ENCODE data around the gene ASAP2. TPM values are rescaled to one million over a fixed set of nuclear protein-coding genes. Genes with fewer than 3 reads are reported as not detected.

ASAP2 gene
- polyA plus RNA-seq, 3 donors = 0.08 to 1.1 (median 0.20) TPM

DNA sequence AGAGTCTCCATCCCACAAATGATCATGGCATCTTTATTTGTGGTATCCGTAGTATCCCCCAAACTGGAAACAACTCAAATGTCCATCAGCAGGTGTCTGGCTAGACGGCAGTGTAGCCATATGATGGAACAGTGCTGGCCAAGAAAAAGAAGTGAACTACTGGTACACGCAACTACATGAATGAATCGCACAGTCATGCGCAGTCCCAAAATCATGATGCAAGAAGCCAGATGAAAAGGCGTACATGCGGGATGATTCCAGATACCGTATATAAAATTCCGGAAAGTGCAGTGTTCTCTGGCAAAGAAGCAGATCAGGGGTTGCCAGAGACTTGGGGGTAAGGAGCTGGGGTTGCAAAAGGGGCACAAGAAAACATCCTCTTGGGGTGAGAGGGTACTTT is 102.5 kb downstream of the ASAP2 start:
- no peak overlapping the region for H3K27ac ChIP-seq (ENCODE audit: low read depth in 1 of 2, low read length in 2 of 2)
- H3K4me1 ChIP-seq (ENCODE audit: control insufficient read depth in 1 of 2, insufficient read depth in 2 of 2, low read length in 2 of 2) = no peaks in the 10 kb centered on the region
- H4K20me1 ChIP-seq (ENCODE audit: insufficient read depth, low read length) = no peaks in the 10 kb centered on the region
- peak overlapping the region in 1 of 7 donors; percentile 81 for H3K27ac Mint-ChIP-seq
- no peak overlapping the region for H3K4me2 ChIP-seq (replicated peaks; ENCODE audit: extremely low read depth, low read length, poor library complexity, severe bottlenecking)
- peaks cover 0 to 2% (median 0%) of the 10 kb centered on the region in 3 donors for H3K27me3 Mint-ChIP-seq (ENCODE audit: low read depth in 3 of 3)
- H3K9me3 Mint-ChIP-seq = no peaks in the 10 kb centered on the region
- TF ChIP-seq, protein P1, sequence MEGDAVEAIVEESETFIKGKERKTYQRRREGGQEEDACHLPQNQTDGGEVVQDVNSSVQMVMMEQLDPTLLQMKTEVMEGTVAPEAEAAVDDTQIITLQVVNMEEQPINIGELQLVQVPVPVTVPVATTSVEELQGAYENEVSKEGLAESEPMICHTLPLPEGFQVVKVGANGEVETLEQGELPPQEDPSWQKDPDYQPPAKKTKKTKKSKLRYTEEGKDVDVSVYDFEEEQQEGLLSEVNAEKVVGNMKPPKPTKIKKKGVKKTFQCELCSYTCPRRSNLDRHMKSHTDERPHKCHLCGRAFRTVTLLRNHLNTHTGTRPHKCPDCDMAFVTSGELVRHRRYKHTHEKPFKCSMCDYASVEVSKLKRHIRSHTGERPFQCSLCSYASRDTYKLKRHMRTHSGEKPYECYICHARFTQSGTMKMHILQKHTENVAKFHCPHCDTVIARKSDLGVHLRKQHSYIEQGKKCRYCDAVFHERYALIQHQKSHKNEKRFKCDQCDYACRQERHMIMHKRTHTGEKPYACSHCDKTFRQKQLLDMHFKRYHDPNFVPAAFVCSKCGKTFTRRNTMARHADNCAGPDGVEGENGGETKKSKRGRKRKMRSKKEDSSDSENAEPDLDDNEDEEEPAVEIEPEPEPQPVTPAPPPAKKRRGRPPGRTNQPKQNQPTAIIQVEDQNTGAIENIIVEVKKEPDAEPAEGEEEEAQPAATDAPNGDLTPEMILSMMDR (IDR thresholded peaks at IDR 0.05) = no peak
- H3K79me2 ChIP-seq (ENCODE audit: insufficient read depth, low read length) = no peaks in the 10 kb centered on the region
- 98% methylated on average over 9 of the region's 9 CpGs for WGBS (ENCODE audit: insufficient coverage)
- H3K36me3 ChIP-seq (replicated peaks in 1 of 2; ENCODE audit: control insufficient read depth in 1 of 2, insufficient read depth in 2 of 2, low read length in 2 of 2) = no peaks in the 10 kb centered on the region
- peaks cover 6% of the 10 kb centered on the region for H3K4me1 Mint-ChIP-seq
- no peak overlapping the region for H2AFZ ChIP-seq (ENCODE audit: insufficient read depth, low read depth, low read length, poor library complexity, severe bottlenecking)
- no peak for DNase-seq
- no peak overlapping the region for H3K9ac ChIP-seq (ENCODE audit: insufficient read depth, low read length, poor library complexity, severe bottlenecking)
- intact Hi-C loops (cut with micrococcal nuclease) = no loop called here
- H3K36me3 Mint-ChIP-seq = no peaks in the 10 kb centered on the region
- no peak overlapping the region for H3K4me3 ChIP-seq (replicated peaks in 1 of 3; ENCODE audit: low read depth in 2 of 3, low read length in 3 of 3)
- H3K27me3 ChIP-seq (ENCODE audit: control insufficient read depth in 2 of 2, insufficient read depth in 2 of 2, low read length in 2 of 2) = no peaks in the 10 kb centered on the region
- no peaks in the 10 kb centered on the region for H3K9me3 ChIP-seq (replicated peaks in 1 of 2; ENCODE audit: control insufficient read depth in 1 of 2, insufficient read depth in 1 of 2, low read length in 2 of 2)
- no peak overlapping the region for H3K4me3 Mint-ChIP-seq

DNA sequence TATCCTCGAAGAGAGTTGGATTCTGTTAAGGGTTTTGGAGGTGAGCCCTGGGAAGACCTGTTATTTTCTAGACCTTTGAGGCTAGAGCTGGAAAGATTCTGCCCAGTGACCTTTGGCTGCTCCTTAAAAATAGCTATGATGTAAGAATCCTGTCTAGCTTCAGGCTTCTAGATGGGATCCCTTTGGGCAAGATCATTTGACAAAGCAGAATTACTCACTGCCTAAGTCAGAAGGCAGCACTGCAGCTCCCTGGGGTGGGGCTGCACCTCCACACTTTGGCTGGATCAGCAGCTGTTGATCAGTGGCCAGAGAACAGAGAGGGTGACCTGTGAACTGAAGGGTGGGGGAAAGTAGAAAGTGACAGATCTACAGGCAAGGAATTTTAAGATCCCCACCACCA is 103.8 kb downstream of the ASAP2 start:
- H3K27ac Mint-ChIP-seq = peak overlapping the region in 1 of 7 donors; percentile 46
- H3K9me3 Mint-ChIP-seq = no peaks in the 10 kb centered on the region
- Histone ChIP-seq H3K79me2 (ENCODE audit: insufficient read depth, low read length) (no peaks in the 10 kb centered on the region), H3K36me3 (replicated peaks in 1 of 2; ENCODE audit: control insufficient read depth in 1 of 2, insufficient read depth in 2 of 2, low read length in 2 of 2) (no peaks in the 10 kb centered on the region), H3K4me2 (replicated peaks; ENCODE audit: extremely low read depth, low read length, poor library complexity, severe bottlenecking) (no peak overlapping the region), H3K4me1 (ENCODE audit: control insufficient read depth in 1 of 2, insufficient read depth in 2 of 2, low read length in 2 of 2) (no peaks in the 10 kb centered on the region), H2AFZ (ENCODE audit: insufficient read depth, low read depth, low read length, poor library complexity, severe bottlenecking) (no peak overlapping the region), H3K4me3 (replicated peaks in 1 of 3; ENCODE audit: low read depth in 2 of 3, low read length in 3 of 3) (no peak overlapping the region), H3K9ac (ENCODE audit: insufficient read depth, low read length, poor library complexity, severe bottlenecking) (peak overlapping the region; percentile 4), H3K27ac (ENCODE audit: low read depth in 1 of 2, low read length in 2 of 2) (no peak overlapping the region), H3K9me3 (replicated peaks in 1 of 2; ENCODE audit: control insufficient read depth in 1 of 2, insufficient read depth in 1 of 2, low read length in 2 of 2) (no peaks in the 10 kb centered on the region), H4K20me1 (ENCODE audit: insufficient read depth, low read length) (no peaks in the 10 kb centered on the region), H3K27me3 (ENCODE audit: control insufficient read depth in 2 of 2, insufficient read depth in 2 of 2, low read length in 2 of 2) (no peaks in the 10 kb centered on the region)
- intact Hi-C loops (cut with micrococcal nuclease) = no loop called here
- H3K4me3 Mint-ChIP-seq = no peak overlapping the region
- DNase-seq = no peak
- peaks cover 6% of the 10 kb centered on the region for H3K4me1 Mint-ChIP-seq
- H3K27me3 Mint-ChIP-seq (ENCODE audit: low read depth in 3 of 3) = peaks cover 0 to 4% (median 2%) of the 10 kb centered on the region in 3 donors
- WGBS (ENCODE audit: insufficient coverage) = 83% methylated on average over 1 of the region's 1 CpG
- TF ChIP-seq, protein P1 (IDR thresholded peaks at IDR 0.05) = no peak
- H3K36me3 Mint-ChIP-seq = no peaks in the 10 kb centered on the region

All from CD14-positive monocyte (primary cell).